ENCODE results near the gene GPR142.

GRCh38 chr17:74362069-74362405 lies 5.3 kb upstream of the GPR142 start:
- TF ChIP-seq CTCF (tag by site-specific recombination; IDR thresholded peaks at IDR 0.05) (no peak), ZIC2 (tag by site-specific recombination; IDR thresholded peaks at IDR 0.05) (no peak), ZBTB6 (tag by site-specific recombination; IDR thresholded peaks at IDR 0.05) (no peak), ZNF488 (tag by site-specific recombination; IDR thresholded peaks at IDR 0.05) (no peak), TRIM28 (IDR thresholded peaks at IDR 0.05; ENCODE audit: borderline replicate concordance, low read length) (no peak), REST (tag by site-specific recombination; IDR thresholded peaks at IDR 0.05) (no peak), ZBTB26 (tag by site-specific recombination; optimal IDR thresholded peaks at IDR 0.05) (no peak), ZNF175 (tag by site-specific recombination; IDR thresholded peaks at IDR 0.05) (no peak), PATZ1 (tag by site-specific recombination; IDR thresholded peaks at IDR 0.05) (no peak)
